Erythroblast (primary cell): ENCODE data around the gene PPP3CA.

Experiments
- GATA1 ChIP-seq: IDR thresholded peaks from 2 replicates; pipeline ENCODE4 v1.6.1; 2011; ENCODE audit warnings: low read depth, mild to moderate bottlenecking, control low read depth, low read length, moderate library complexity
- POLR2A ChIP-seq: IDR thresholded peaks from 2 replicates; pipeline ENCODE4 v1.6.1; 2011; ENCODE audit warnings: mild to moderate bottlenecking, low read length

GRCh38 chr4:100985576-100985975 lies 361.8 kb downstream of the PPP3CA start:
- TF ChIP-seq POLR2A (no peak), GATA1 (no peak)
